HG02798 (cell line): ENCODE measurements around the gene TMEM255A.

ENCODE experiments used
- ATAC-seq: cut with Tn5 transposase; IDR thresholded peaks from one replicate; pipeline ENCODE4 v1.9.1; 2021; ENCODE audit warnings: mild to moderate bottlenecking; ENCODE audit not compliant: unreplicated experiment, poor library complexity

TMEM255A gene

DNA sequence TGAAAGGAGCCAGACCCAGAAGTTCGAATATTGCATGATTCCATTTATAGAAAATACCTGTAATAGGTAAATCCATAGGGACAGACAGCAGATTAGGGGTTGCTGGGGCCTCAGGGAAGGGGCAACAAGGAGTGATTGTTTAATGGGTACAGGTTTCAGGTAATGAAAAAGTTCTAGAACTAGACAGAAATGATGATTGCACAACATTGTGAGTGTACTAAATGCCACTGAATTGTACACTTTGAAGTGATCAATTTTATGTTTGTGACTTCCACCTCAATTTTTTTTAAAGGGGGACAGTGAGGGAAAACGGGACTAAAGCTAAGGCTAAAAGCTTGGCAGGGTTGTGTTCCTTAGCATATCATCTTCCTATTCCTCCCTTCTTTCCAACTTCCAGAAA lies 37.1 kb downstream of the TMEM255A start:
- no peak for ATAC-seq

DNA sequence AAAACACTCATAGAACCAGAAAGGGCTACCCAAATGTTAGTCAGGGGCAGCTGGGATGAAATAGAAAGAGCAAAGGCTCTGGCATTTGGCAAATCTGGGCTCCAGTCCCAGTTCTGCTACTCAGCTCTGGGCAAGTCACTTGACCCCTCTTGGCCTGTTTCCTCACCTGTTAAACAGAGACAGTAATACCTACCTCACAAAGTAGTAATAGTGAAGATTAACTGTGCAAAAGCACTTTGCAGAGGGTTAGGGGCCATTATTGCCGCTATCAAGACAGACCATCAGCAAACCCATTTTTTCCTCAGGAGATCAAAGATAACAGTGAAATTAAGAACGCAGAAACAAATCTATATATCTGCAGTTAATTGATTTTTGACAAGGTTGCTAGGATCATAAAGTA lies 40.0 kb downstream of the TMEM255A start:
- no peak for ATAC-seq

DNA sequence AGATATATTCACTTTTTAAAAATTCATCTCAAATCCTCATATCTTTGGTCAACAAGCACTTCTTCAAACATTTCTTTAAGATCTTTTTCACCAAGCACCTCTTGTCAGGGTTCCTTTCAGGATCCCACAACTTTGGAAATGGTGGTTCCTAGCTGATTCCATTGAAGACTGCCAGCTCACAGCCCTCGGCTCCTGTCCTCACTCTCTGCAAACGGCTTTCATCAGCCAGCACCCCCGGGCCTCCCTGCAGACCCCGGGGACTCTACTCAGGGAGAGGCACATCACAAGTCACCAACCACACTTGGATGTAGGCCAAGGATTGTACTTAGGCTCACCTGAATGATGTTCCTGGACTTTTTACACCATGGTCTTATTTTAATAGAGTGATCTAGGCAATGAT lies 40.7 kb downstream of the TMEM255A start:
- no peak for ATAC-seq

DNA sequence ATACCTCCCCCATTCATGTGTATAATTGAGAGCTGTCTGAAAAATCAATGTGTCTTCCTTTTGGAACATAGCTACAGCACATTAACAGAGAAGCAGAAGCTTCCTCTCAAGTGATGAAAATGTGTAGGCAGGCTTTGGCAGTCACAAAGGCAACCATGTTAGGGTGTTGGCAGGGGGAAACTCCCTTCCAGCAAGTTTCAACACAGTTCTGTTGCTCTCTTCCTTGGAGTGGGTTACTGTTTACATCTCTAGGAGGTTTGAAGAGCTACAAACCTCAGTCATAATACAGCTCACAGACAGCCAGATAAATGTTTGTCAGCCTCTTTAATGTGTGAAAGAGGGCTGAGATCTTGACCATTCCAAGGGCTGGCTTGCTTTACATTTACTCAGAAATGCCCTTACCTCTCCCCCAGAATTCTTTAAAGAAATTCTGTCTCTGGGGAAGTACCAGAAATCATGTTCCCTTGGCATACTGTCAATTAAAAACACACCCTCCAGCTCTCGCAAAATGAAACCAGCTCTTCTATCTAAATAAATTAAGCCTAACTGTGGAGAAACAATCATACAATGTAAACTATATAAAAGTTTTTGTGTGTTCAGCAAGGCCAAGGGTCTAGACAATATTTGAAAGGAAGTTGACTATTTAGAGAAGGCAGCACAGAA lies 41.8 kb downstream of the TMEM255A start:
- ATAC-seq, result no peak

DNA sequence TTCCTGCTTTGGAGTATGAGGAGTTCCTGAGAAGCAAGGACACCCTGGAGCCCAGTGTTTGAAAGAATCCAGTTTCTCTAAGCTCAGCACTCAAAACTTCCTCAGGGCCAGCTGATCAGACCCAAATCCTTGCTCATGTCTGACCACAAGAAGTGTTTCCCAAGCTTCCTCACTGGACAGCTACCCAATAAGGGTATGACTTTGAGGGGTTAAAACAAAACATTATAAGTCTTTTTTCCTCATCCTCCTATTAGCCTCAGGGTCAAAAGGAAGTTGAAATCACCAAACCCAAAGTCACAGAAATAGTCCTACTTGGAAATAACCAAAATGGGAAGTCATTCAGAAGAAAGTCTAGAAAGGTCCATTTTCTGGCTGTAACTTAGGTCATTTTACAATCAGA lies 46.9 kb downstream of the TMEM255A start:
- ATAC-seq, result no peak

DNA sequence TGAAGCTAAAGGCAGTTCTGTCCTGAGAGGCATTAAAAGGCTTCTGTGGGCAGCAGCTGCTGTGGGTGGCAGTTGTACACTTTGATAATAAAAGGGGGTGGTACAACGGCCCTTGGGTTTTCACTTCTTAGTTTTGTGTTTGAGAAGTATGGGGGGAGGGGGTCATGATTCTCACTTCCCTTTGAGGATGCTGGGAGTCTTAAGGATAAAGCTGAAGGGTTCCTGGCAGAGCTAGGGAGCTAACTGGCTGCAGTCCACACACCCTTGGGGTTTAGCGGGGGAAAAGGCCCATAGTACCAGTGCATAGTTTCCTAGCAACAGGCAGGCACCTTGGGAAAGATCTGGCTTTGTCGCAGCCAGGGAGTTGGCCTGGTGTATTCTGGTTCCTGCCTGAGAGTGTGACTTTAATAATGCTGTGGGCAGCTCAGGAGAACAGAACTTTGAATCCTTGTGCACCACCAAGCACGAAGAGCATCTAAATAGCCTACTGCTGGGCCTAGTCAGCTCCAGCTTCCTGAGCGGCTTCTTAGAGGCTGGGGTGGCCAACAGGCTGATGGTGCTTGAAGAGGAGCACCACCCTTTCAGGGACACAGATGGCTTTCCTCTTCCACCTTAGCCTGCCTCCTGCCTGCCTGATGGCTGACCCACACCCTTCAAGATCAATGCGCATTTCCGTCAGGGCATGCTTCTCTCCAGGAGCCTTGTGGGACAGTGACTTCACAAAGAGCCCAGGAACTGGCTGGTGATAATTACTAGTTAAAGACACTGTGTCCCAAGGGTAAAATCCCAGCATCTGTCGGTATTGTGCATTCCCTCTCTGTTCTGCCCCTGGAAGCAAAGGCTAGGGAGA lies 48.2 kb downstream of the TMEM255A start:
- no peak for ATAC-seq

DNA sequence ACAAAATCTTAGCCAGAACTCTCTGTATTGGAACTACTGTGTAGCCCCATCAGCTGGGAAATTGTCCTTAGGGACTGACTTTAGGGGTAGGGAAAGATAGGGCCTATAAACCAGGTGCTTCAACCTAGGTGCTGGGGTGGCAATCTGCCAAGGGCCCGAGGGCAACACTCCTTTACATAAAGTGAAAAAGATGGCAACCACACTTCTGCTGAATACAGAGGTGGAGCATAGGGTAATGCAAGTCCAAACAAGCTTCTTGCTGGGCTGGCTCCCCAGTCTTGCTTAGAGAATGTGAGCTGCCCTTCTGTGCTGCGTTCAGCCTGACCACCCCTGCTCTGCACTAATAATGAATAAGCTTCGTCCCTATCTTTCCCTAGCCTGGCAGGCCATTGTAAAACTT lies 50.9 kb downstream of the TMEM255A start:
- ATAC-seq, result no peak

DNA sequence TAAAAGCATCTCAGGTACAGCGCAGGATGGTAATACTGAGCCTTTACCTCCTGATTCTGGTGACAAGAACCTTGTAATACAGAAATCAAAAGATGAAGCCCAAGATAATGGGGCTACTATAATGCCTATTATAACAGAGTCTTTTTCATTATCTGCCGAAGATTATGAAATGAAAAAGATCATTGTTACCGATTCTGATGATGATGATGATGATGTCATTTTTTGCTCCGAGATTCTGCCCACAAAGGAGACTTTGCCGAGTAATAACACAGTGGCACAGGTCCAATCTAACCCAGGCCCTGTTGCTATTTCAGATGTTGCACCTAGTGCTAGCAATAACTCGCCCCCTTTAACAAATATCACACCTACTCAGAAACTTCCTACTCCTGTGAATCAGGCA lies 57.5 kb downstream of the TMEM255A start:
- ATAC-seq, result no peak

DNA sequence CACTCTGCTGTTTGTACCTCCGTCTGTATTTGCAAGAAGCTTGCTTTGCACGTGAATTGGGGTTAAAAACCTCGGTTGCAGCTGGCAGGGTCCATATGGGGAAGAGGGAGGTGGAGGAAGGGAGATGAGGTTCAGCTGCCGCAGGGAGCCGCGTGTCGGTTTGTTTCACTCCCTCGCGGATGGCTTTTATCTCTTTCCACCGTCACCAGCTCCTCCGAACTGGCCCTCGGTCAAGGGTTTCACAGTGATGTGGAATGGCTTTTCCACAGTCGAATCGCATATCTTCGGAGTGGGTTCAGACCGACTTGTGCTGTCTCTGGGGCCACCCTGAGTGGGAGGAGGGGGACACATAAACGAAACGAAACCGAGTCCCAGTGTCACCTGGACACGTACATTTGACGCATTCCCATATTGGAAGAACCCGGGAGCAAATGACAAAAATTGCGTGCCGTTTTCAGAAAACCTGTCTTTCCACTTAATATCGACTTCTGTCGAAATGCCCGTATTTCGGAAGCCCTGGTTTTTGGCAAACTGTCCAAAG lies 59.7 kb downstream of the TMEM255A start:
- no peak for ATAC-seq

DNA sequence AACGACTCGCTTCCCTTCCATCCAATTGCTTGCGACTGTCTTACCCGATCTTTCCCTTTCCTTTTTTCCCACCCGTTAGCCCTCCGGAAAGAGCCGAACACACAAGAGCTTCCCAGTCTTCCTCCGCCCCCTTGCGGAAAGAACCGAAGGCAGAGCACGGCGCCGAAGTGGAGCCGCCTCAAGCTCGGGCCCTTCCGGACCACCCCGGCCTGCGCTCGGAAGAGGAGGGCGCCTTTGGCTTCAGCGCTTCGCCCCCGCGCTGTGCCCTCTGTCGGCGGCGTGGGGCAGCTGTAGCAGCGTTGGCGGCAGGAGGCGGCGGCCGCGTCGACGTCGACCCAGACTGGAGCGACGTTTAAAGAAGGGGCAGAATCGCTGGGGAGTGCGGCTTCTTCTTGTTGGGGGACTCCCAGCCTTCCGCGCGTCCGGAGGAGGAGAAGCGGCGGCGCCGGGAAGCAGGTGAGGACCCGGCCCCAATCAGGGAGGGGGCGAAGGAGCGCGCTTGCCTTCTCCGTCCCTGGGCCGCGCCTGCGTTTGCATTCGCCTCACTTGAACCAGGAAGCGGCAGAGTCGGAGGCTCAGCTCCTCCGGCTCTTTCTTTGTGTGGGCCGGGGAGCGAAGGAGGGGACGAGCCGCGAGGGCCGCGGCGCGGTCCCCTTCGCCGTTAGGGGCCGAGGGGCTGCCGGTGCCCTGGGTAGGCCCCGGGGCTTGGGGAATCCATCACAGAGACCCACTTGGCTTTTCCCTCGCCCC lies 60.6 kb downstream of the TMEM255A start, which contains the start of gene ZBTB33:
Gene ZBTB33, plus strand, starts transcription at position 291 of the 750 bp plus-strand sequence. CDS start 2,604 bp downstream, outside the sequence.
- ATAC-seq, result peak; percentile 97

DNA sequence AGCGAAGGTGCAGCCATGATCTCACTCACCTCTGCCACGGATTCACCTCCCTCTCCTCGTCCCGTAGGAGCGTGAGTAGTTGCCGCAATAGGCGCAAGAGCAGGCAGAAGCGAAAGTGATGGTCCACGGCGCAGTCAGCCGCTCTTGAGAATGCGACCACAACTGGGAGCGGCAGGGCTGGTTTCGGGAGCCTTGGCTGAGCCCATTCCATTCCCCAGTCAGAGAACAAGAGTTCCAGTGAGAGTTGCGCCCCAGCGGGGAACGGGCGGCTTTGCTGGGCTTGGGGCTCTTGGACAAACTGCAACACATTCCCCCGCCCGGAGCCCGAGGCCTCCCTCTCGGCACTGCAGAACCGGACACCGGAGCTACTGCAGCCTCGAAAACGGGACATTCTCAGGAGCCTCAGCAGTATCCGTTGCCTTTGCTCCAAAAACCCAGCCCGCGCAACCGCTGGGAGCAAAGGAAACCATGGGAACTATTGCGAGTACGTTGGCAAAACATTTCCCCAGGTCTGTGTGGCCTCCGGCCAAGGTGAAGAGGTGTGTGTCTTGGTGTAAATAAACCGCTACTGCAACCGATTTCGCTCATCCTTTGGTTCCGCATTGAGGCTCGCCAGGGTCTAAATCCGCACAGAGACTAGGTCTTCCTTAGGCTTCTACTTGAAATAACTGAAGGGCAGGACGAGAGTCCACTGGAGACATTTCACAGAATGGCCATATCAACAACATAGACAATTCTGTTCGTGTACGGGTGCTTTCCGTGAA lies 66.3 kb downstream of the TMEM255A start:
- peak; percentile 88 for ATAC-seq

DNA sequence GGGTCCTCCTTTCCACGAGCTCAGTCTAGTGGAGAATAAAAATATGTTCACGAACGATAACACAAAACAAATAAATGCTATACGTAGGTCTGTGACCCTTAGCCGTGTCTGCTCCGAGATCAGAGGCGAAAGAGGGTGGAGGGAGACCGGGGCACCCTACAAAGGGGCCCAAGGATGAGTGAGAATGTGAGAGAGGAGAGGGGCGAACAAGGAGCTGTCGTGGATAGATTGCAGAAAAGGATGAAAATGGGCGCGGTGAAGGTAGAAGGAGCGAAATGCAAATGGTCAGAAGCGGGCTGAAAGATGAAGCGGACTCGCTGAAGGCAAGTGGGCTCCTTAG lies 66.9 kb downstream of the TMEM255A start:
- ATAC-seq, result peak; percentile 3

DNA sequence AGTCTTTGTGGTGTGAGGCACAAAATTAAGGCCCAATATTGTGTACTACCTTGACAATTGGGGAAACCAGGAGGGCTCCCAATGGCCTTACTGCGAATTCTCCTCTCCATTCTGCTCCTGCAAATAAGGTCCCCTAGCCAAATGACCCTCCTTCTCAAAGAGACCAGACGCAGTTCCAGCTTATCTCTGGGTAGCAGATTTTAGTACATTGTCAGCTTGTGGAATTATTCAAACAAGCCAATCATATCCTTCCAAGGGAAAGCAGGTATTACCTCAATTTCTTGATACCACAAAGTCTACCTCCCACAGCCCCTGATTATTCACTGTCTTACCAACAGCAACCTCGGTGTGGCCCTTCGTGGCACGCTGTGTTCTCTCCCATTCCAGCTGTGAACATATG lies 68.4 kb downstream of the TMEM255A start:
- no peak for ATAC-seq

DNA sequence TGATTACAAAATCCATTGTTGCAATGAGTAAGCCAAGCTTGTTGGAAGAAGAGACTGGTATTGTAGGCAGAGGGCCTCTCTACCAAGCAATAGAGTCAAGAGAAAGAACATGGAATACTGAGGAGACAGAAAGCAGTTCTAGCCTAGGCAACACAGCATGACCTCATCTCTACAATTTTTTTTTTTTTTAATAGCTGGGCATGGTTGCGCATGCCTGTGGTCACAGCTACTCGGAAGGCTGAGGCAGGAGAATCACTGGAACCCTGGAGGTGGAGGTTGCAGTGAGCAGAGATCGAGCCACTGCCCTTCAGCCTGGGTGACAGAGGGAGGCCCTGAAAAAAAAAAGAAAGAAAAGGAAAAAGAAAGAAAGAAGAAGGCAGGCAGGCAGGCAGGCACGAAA lies 72.3 kb downstream of the TMEM255A start:
- no peak for ATAC-seq

DNA sequence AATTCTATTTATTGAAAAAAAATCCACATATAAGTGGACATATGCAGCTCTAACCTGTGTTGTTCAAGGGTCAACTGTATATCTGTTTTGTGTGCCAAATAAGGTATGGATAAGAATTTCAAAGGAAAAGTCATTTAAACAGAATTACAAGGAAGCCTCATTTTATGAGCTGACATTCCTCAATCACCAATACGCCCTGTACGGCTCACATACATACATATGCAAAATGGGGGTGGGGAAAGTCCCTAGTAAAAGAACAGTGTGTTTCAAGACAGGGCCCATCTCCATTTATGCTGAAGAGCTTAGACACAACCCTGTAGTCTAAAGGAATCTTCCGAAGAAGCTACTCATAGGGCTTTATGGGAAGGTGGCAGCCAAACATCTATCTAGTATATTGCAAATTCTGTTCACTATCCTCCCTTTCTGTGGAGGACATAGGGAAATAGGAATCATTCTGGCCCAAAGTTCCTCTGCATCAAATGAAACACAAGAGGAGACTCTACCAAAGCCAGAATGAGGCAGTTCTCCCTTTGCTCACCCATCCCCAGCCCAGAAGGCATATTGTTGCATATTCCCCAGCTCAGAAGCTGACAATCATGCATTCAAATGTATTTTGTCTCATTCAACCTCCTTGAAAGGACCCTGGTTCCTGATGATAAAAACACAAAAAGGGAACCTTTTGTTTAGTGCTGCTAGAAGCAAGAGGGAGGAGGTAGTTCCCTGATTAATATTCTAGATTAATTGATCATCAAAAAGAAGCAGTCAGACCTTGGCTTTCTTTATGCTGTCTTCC lies 74.4 kb downstream of the TMEM255A start:
- no peak for ATAC-seq

DNA sequence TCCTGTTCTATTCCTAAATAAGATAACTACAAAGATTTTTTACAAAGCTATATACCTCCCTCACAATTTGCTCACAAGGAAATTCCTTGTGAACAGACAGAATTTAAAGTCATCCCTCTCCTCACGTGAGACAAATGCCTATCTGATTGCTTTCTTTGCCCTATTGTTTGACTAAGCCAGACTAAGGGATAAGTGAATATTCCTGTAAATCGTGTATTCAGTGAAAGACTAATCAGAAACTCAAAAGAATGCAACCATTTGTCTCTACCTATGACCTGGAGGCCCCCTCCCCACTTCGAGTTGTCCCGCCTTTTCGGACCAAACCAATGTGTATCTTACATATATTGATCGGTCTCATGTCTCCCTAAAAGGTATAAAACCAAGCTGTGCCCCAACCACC lies 76.0 kb downstream of the TMEM255A start:
- ATAC-seq, result no peak

DNA sequence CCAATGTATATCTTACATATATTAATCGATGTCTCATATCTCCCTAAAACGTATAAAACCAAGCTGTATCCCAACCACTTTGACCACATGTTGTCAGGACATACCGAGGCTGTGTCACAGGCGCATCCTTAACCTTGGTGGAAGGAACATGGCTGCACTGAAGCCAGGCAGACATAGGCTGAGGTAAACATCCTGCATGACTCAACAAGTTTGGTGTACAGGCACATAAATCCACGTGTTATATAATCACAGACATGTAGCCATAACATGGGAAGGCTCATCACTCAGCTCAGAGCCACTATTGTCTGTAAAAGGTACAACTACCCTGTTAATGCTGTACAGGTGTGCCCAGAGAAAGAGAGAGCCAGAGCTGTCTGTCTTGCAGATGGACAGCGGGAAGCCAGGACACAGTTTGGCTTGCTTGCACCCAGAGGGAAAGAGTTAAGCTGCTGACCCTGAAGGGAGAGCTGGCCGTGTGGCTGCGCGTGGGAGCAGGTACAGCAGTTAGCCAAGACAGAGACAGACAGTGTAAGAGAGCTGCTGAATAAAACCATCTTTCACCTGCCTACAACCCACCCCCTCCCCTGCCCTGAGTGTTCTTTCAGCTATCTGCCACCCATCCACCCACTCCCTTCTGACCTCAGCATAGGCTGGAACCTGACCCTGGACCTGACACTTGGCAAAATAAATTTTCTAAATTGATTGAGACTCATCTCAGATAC lies 82.9 kb downstream of the TMEM255A start:
- no peak for ATAC-seq

DNA sequence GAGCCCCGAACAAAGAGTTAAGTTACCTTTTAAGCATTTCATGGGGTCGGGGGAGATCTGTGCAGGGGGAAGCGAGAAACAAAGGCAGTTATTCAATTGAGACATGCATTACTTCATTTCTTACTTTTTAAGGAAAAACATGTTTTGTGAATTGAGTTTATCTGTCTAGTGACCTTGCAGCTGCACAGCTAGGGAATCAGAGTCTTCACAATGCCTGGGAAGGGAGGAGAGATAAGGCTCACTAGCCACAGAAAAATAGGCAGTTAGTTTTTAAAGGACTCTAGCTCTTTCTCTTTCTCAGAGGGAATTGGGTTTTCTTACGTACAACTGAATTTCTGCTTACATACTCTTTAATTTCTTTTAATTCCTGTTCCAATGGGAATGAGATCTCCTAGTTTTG lies 86.9 kb downstream of the TMEM255A start:
- no peak for ATAC-seq

DNA sequence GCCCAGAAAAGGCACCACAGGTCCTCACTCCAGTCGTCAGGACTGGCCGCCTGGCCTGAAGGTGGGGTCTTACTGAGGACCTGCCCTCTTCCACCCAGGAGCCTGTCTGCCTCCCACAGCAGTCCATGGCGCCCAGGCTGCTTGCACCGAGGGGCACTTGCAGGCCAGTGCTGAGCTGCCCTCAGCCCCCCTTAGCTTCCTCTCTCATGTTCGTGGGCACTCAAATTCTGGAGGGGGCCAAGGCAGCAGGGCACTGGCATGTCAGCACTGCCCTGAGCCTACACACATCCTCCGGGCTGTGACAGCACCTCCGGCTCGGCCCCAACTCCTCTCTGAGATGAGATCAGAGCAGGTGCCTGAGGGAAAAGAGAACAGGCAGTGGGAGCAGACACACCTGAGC lies 87.9 kb downstream of the TMEM255A start:
- ATAC-seq, result no peak
